ENCODE measurements around the gene OR2V1. TPM values are rescaled to one million over a fixed set of nuclear protein-coding genes. Genes with fewer than 3 reads are reported as not detected.

OR2V1 gene
- total RNA-seq, 4 donors from 2014 or later, result not detected

DNA sequence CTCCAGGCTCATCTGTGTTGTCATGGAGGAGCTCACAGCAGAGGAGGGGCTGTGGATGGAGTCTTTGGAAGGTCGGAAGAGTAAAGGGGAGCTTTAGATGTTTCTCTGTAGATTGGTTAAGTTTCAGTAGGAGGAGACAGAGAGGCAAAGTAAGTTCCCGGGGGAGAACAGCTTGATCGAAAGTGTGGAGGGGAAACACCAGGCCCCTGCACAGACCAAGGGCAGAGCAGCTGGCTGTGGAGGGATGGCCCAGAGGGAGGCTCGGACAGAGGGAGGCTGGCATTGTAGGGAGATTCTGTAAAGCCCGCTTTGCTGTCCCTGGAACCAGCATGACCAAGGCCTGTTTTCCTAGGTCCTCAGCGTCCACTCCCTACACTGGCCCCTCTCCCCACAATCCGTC is 11.1 kb upstream of the OR2V1 start:
- no peak overlapping the region for H3K4me3 ChIP-seq
- H3K36me3 ChIP-seq, result no peaks in the 10 kb centered on the region
- H3K27ac ChIP-seq, result no peak overlapping the region
- no peaks in the 10 kb centered on the region for H3K27me3 ChIP-seq
- DNase-seq, result no peak
- H3K9me3 ChIP-seq, result no peaks in the 10 kb centered on the region
- no peak for TF ChIP-seq POLR2A (IDR thresholded peaks at IDR 0.05)
- TF ChIP-seq, protein P1, sequence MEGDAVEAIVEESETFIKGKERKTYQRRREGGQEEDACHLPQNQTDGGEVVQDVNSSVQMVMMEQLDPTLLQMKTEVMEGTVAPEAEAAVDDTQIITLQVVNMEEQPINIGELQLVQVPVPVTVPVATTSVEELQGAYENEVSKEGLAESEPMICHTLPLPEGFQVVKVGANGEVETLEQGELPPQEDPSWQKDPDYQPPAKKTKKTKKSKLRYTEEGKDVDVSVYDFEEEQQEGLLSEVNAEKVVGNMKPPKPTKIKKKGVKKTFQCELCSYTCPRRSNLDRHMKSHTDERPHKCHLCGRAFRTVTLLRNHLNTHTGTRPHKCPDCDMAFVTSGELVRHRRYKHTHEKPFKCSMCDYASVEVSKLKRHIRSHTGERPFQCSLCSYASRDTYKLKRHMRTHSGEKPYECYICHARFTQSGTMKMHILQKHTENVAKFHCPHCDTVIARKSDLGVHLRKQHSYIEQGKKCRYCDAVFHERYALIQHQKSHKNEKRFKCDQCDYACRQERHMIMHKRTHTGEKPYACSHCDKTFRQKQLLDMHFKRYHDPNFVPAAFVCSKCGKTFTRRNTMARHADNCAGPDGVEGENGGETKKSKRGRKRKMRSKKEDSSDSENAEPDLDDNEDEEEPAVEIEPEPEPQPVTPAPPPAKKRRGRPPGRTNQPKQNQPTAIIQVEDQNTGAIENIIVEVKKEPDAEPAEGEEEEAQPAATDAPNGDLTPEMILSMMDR (IDR thresholded peaks at IDR 0.05), result no peak
- H3K4me1 ChIP-seq, result no peaks in the 10 kb centered on the region

DNA sequence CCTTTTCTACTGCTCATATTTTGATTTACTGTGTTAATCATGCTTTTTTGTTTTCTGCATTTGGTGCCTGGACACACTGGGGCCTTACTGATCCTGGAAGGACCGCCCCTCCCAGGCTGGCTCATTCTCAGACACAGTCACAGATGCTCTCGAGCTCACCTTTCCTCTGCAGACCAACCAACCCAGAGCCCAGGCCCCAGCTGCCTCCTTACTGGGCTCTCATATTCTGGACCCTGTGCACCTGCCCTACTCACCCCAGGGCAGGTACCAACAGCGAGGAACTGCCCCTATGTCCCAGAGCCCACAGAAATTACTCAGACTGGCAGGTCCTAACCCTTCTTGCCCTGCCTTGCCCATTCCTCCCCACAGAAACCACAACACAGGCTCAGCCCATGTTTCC is 9.8 kb upstream of the OR2V1 start:
- H3K27me3 ChIP-seq, result no peaks in the 10 kb centered on the region
- no peaks in the 10 kb centered on the region for H3K9me3 ChIP-seq
- no peak overlapping the region for H3K27ac ChIP-seq
- H3K4me3 ChIP-seq, result no peak overlapping the region
- no peak for DNase-seq
- H3K36me3 ChIP-seq, result no peaks in the 10 kb centered on the region
- no peaks in the 10 kb centered on the region for H3K4me1 ChIP-seq
- TF ChIP-seq, protein P1 (IDR thresholded peaks at IDR 0.05), result no peak
- TF ChIP-seq POLR2A (IDR thresholded peaks at IDR 0.05), result no peak

DNA sequence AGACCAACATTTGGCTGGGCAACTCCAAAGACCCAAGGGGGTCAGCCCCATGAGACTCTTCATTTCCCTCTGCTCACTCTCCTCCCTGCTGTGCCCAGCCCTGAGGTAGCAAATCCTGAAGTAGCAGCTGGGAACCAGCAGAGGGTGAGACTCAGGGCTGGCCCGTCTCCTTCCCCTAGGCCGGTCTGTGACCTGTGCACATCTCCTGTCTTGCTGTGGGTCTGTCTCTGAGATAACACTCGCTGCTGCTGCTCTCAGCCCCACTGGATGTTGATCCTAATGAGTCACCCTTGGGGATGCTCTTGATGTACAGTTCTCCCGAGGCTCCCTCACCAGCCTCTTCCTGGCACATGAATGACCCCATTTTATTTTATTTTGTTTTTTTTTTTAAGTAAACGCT is 7.3 kb upstream of the OR2V1 start:
- Histone ChIP-seq H3K9me3 (no peaks in the 10 kb centered on the region), H3K27me3 (no peaks in the 10 kb centered on the region), H3K36me3 (no peaks in the 10 kb centered on the region), H3K4me3 (no peak overlapping the region), H3K4me1 (no peaks in the 10 kb centered on the region), H3K27ac (no peak overlapping the region)
- DNase-seq, result no peak
- TF ChIP-seq, protein P1 (IDR thresholded peaks at IDR 0.05), result no peak
- TF ChIP-seq POLR2A (IDR thresholded peaks at IDR 0.05), result no peak

DNA sequence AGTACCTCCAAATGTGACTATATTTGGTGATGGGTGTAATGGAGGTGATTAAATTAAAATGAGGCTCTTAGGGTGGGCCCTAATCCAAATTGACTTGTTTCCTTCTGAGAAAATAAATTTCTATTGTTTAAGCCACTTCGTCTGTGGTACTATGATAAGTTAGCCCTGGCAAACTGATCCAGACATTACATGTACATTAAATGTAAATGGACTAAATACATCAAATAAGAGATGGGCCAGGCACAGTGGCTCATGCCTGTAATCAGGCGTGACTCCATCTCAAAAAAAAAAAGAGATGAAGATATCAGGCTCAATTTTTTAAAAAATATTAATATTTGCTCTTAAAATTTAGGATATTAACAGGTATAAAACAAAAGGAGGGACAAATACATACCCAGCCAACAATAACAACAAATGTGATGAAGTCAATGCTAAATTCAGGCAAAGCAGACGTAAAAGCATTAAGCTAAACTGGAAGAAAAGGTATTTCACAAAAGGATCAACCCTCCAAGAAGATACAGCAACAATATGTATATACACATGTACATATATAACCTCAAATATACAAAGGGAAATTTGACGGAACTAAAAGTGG is 5.5 kb upstream of the OR2V1 start:
- no peak for DNase-seq
- Histone ChIP-seq H3K4me3 (no peak overlapping the region), H3K36me3 (no peaks in the 10 kb centered on the region), H3K27me3 (no peaks in the 10 kb centered on the region), H3K4me1 (no peaks in the 10 kb centered on the region), H3K9me3 (no peaks in the 10 kb centered on the region), H3K27ac (no peak overlapping the region)
- no peak for TF ChIP-seq POLR2A (IDR thresholded peaks at IDR 0.05)
- TF ChIP-seq, protein P1 (IDR thresholded peaks at IDR 0.05), result no peak

DNA sequence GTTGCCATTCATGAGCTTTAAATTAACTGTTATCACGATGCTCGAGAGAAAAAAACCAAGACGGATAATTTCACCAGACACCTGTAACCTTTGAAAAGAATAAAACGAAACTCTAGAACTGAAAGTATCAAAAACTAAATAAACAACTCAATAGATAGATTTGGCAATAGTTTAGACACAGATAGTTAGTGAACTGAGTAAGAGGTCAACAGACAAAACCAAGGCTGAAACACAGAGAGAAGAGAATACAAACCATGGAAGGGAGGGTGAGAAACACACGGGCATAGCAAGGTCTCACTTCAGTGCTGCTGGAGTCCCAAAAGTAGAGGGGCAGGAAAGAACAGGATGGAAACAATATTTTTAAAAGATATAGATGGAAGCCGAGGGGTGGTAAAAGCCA is 3.3 kb upstream of the OR2V1 start:
- H3K4me3 ChIP-seq, result no peak overlapping the region
- no peak overlapping the region for H3K27ac ChIP-seq
- H3K9me3 ChIP-seq, result no peaks in the 10 kb centered on the region
- no peaks in the 10 kb centered on the region for H3K27me3 ChIP-seq
- no peak for DNase-seq
- no peaks in the 10 kb centered on the region for H3K36me3 ChIP-seq
- no peaks in the 10 kb centered on the region for H3K4me1 ChIP-seq
- no peak for TF ChIP-seq POLR2A (IDR thresholded peaks at IDR 0.05)
- TF ChIP-seq, protein P1 (IDR thresholded peaks at IDR 0.05), result no peak

All from Peyer's patch (tissue), 4 donors.